Measurements from ENCODE around the gene CCDC92.

DNA sequence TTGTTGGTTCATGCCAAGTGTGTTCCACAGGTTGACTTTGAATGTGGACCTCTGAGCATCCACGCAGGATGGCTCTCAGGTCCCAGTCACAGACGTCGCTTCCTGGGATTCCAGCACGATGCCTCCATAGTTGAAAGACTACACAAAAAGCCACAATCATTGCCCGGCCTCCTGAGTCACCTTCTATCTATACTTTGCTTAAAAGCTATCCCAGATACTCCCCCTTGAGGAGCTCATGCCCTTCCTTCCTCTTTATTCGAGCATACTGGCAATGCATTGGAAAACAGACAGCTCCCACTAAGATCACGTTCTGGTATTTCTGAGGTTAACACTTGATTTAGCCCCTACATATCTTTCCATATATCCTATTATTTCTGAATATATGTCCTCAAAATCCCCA lies 40.4 kb upstream of the CCDC92 start:
- TF ChIP-seq EP300 (IDR thresholded peaks at IDR 0.05) (no peak), POLR2AphosphoS5 (IDR thresholded peaks at IDR 0.05) (no peak), POLR2A (IDR thresholded peaks at IDR 0.05) (no peak)
- TF ChIP-seq, protein P1, sequence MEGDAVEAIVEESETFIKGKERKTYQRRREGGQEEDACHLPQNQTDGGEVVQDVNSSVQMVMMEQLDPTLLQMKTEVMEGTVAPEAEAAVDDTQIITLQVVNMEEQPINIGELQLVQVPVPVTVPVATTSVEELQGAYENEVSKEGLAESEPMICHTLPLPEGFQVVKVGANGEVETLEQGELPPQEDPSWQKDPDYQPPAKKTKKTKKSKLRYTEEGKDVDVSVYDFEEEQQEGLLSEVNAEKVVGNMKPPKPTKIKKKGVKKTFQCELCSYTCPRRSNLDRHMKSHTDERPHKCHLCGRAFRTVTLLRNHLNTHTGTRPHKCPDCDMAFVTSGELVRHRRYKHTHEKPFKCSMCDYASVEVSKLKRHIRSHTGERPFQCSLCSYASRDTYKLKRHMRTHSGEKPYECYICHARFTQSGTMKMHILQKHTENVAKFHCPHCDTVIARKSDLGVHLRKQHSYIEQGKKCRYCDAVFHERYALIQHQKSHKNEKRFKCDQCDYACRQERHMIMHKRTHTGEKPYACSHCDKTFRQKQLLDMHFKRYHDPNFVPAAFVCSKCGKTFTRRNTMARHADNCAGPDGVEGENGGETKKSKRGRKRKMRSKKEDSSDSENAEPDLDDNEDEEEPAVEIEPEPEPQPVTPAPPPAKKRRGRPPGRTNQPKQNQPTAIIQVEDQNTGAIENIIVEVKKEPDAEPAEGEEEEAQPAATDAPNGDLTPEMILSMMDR (IDR thresholded peaks at IDR 0.05): no peak
